SK-N-DZ (cell line): Measurements from ENCODE around the gene PAIP2B.
"Not testable (repeated sequence)": the region's sequence is repeated elsewhere in the genome, so short reads cannot be mapped to it uniquely, and the experiment has no call there.

Source experiments
- DNase-seq: peaks from one replicate; pipeline ENCODE4 v3.0.0-alpha.2; 2015; ENCODE audit warnings: low spot score

Gene PAIP2B

GRCh38 chr2:71220743-71221142 lies 6.2 kb downstream of the PAIP2B start:
- DNase-seq, result no peak

GRCh38 chr2:71216501-71216900 lies 10.4 kb downstream of the PAIP2B start:
- no peak for DNase-seq

GRCh38 chr2:71215447-71215846 lies 11.5 kb downstream of the PAIP2B start:
- no peak for DNase-seq

- DNase-seq, result no peak
Measured at GRCh38 chr2:71212336-71212735, 14.6 kb downstream of the PAIP2B start.

GRCh38 chr2:71210292-71210691 lies 16.6 kb downstream of the PAIP2B start:
- DNase-seq, result no peak

GRCh38 chr2:71208756-71209155 lies 18.1 kb downstream of the PAIP2B start:
- no peak for DNase-seq

- DNase-seq, result no peak
Measured at GRCh38 chr2:71207601-71208000, 19.3 kb downstream of the PAIP2B start.

- no peak for DNase-seq
Measured at GRCh38 chr2:71206271-71206670, 20.6 kb downstream of the PAIP2B start.

GRCh38 chr2:71191570-71191943 lies 35.3 kb downstream of the PAIP2B start:
- no peak for DNase-seq

GRCh38 chr2:71190656-71191569 lies 36.0 kb downstream of the PAIP2B start:
- DNase-seq, result no peak

- no peak for DNase-seq
Measured at GRCh38 chr2:71187589-71187988, 39.3 kb downstream of the PAIP2B start.

- DNase-seq, result no peak
Measured at GRCh38 chr2:71186973-71187372, 39.9 kb downstream of the PAIP2B start.

- not testable (repeated sequence) for DNase-seq
Measured at GRCh38 chr2:71183306-71184115, 43.4 kb downstream of the PAIP2B start.

GRCh38 chr2:71181316-71181715 lies 45.6 kb downstream of the PAIP2B start:
- DNase-seq, result no peak

GRCh38 chr2:71178836-71179235 lies 48.1 kb downstream of the PAIP2B start:
- DNase-seq, result not testable (repeated sequence)

- no peak for DNase-seq
Measured at GRCh38 chr2:71174207-71174606, 52.7 kb downstream of the PAIP2B start.

GRCh38 chr2:71173096-71173495 lies 53.8 kb downstream of the PAIP2B start:
- DNase-seq, result no peak

- DNase-seq, result no peak
Measured at GRCh38 chr2:71166812-71167211, 60.1 kb downstream of the PAIP2B start.

- peak; percentile 68 for DNase-seq
Measured at GRCh38 chr2:71157124-71157793, 69.6 kb downstream of the PAIP2B start.

- peak; percentile 58 for DNase-seq
Measured at GRCh38 chr2:71156573-71156972, 70.3 kb downstream of the PAIP2B start.

- no peak for DNase-seq
Measured at GRCh38 chr2:71155846-71156245, 71.1 kb downstream of the PAIP2B start.

GRCh38 chr2:71154798-71155197 lies 72.1 kb downstream of the PAIP2B start:
- peak; percentile 61 for DNase-seq
